Ovary (tissue), 3 donors: ENCODE measurements around the gene PCYT2.

ENCODE experiments used
- EP300 ChIP-seq: sonication (generic); formaldehyde crosslinking; IDR thresholded peaks from one replicate; pipeline ENCODE4 v1.6.1; 2017; ENCODE audit warnings: antibody characterized with exemption
- TF ChIP-seq, protein P1 (sequence below), 3 donors: fragments of 450-650 bp in 2 of 3; fragments of 200-600 bp in 1 of 3; IDR thresholded peaks; one replicate each; pipeline versions ENCODE4 v1.5.1 to v1.8.0; 2016 to 2022; ENCODE audit warnings: antibody characterized with exemption in 3 of 3, mild to moderate bottlenecking in 1 of 3
- donor health status: DM: no; HTN: no; CAD: no.

DNA sequence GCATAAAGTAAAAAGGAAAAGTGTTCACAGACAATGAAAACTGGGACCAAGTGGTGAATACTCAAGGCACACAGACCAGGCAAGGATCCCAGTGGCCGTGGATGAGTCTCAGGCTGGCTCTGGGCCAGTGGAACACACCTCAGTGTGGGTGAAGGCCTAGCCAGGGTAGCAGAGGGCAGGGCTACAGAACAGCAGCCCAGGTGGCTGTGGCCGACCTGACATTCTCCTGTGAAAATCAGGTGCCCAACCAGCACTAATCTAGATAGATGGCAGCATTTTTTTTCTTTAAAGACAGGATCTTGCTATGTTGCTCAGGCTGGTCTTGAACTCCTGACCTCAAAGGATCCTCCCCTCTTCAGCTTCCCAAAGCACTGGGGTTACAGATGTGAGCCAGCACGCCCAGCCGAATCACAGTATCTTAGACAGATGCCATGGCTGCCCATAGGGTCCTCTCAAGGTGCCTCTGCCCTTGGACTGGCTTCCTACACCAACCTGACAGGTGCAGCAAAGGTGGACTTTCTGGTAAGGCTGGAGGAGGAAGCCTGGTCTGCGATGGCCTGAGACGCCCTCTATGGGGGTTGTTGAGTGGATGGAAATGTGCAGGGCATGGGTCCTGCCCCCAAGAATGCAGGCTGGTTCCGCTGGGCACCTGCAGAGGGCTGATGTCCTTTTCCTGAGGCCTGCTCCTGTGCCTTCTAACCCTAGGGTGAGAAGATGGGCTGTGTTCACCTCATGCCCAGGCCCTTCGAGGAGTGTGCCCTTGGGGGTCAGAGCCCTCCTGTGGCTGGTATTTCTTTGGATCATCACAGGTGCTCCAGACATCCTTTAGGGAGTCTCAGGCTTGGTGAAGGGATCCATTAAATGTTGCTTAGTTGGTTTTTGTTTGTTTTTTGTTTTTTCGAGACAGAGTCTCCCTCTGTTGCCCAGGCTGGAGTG, 47.1 kb downstream of the PCYT2 start:
- TF ChIP-seq, protein P1, sequence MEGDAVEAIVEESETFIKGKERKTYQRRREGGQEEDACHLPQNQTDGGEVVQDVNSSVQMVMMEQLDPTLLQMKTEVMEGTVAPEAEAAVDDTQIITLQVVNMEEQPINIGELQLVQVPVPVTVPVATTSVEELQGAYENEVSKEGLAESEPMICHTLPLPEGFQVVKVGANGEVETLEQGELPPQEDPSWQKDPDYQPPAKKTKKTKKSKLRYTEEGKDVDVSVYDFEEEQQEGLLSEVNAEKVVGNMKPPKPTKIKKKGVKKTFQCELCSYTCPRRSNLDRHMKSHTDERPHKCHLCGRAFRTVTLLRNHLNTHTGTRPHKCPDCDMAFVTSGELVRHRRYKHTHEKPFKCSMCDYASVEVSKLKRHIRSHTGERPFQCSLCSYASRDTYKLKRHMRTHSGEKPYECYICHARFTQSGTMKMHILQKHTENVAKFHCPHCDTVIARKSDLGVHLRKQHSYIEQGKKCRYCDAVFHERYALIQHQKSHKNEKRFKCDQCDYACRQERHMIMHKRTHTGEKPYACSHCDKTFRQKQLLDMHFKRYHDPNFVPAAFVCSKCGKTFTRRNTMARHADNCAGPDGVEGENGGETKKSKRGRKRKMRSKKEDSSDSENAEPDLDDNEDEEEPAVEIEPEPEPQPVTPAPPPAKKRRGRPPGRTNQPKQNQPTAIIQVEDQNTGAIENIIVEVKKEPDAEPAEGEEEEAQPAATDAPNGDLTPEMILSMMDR (IDR thresholded peaks at IDR 0.05) = no peak
- no peak for TF ChIP-seq EP300
